ENCODE data around the gene MTA3. TPM values are rescaled to one million over a fixed set of nuclear protein-coding genes. Genes with fewer than 3 reads are reported as not detected.

Gene MTA3
- total RNA-seq, 3 donors from 2014 or later: 11.5 to 18.3 (median 13.5) TPM

- DNase-seq: no peak
- no peak overlapping the region for H3K4me3 Mint-ChIP-seq
- no peaks in the 10 kb centered on the region for H3K9me3 Mint-ChIP-seq
- no peak for ATAC-seq
- H3K27me3 Mint-ChIP-seq (ENCODE audit: low read depth): peaks cover 37% of the 10 kb centered on the region
- H3K36me3 Mint-ChIP-seq (ENCODE audit: insufficient read depth): no peaks in the 10 kb centered on the region
- H3K4me1 Mint-ChIP-seq (ENCODE audit: low read depth): peaks cover 12% of the 10 kb centered on the region
These were observed 219.5 kb downstream of the MTA3 start for GRCh38 chr2:42787788-42788477.

GRCh38 chr2:42788478-42788793 lies 220.0 kb downstream of the MTA3 start:
- H3K4me3 Mint-ChIP-seq: no peak overlapping the region
- H3K4me1 Mint-ChIP-seq (ENCODE audit: low read depth): peaks cover 14% of the 10 kb centered on the region
- peaks cover 40% of the 10 kb centered on the region for H3K27me3 Mint-ChIP-seq (ENCODE audit: low read depth)
- H3K9me3 Mint-ChIP-seq: no peaks in the 10 kb centered on the region
- DNase-seq: no peak
- no peak for ATAC-seq
- H3K36me3 Mint-ChIP-seq (ENCODE audit: insufficient read depth): no peaks in the 10 kb centered on the region

- Mint-ChIP-seq H3K27me3 (ENCODE audit: low read depth) (peaks cover 45% of the 10 kb centered on the region), H3K4me1 (ENCODE audit: low read depth) (peaks cover 19% of the 10 kb centered on the region), H3K36me3 (ENCODE audit: insufficient read depth) (no peaks in the 10 kb centered on the region), H3K9me3 (no peaks in the 10 kb centered on the region), H3K4me3 (no peak overlapping the region)
- no peak for ATAC-seq
- no peak for DNase-seq
These were observed 220.4 kb downstream of the MTA3 start for GRCh38 chr2:42788882-42789281.

- no peaks in the 10 kb centered on the region for H3K9me3 Mint-ChIP-seq
- H3K27me3 Mint-ChIP-seq (ENCODE audit: low read depth): peaks cover 51% of the 10 kb centered on the region
- H3K36me3 Mint-ChIP-seq (ENCODE audit: insufficient read depth): no peaks in the 10 kb centered on the region
- no peak overlapping the region for H3K4me3 Mint-ChIP-seq
- ATAC-seq: no peak
- peaks cover 21% of the 10 kb centered on the region for H3K4me1 Mint-ChIP-seq (ENCODE audit: low read depth)
- no peak for DNase-seq
These were observed 221.3 kb downstream of the MTA3 start for GRCh38 chr2:42789751-42790150.

GRCh38 chr2:42791606-42792005 lies 223.2 kb downstream of the MTA3 start:
- DNase-seq (no peak), ATAC-seq (no peak)
- Mint-ChIP-seq H3K9me3 (no peaks in the 10 kb centered on the region), H3K4me1 (ENCODE audit: low read depth) (peaks cover 30% of the 10 kb centered on the region), H3K27me3 (ENCODE audit: low read depth) (peaks cover 51% of the 10 kb centered on the region), H3K4me3 (peak overlapping the region; percentile 20), H3K36me3 (ENCODE audit: insufficient read depth) (peaks cover 1% of the 10 kb centered on the region)

GRCh38 chr2:42792087-42792582 lies 223.7 kb downstream of the MTA3 start:
- no peaks in the 10 kb centered on the region for H3K9me3 Mint-ChIP-seq
- peaks cover 1% of the 10 kb centered on the region for H3K36me3 Mint-ChIP-seq (ENCODE audit: insufficient read depth)
- peak; percentile 49 to 63 for ATAC-seq
- H3K4me1 Mint-ChIP-seq (ENCODE audit: low read depth): peaks cover 30% of the 10 kb centered on the region
- DNase-seq: no peak
- peak overlapping the region; percentile 77 for H3K4me3 Mint-ChIP-seq
- peaks cover 49% of the 10 kb centered on the region for H3K27me3 Mint-ChIP-seq (ENCODE audit: low read depth)

- peaks cover 30% of the 10 kb centered on the region for H3K4me1 Mint-ChIP-seq (ENCODE audit: low read depth)
- H3K4me3 Mint-ChIP-seq: peak within 1 kb of the TSS; percentile 77
- H3K36me3 Mint-ChIP-seq (ENCODE audit: insufficient read depth): peaks cover 1% of the 10 kb centered on the region
- DNase-seq (no peak), ATAC-seq (peak; percentile 69 to 71)
- H3K27me3 Mint-ChIP-seq (ENCODE audit: low read depth): peaks cover 48% of the 10 kb centered on the region
- H3K9me3 Mint-ChIP-seq: no peaks in the 10 kb centered on the region
These were observed 224.3 kb downstream of the MTA3 start, which contains the start of gene HAAO for GRCh38 chr2:42792583-42793333. TSS of gene HAAO (minus strand) at chr2:42792583. CDS start at chr2:42792536, 47 bp downstream.

- Mint-ChIP-seq H3K36me3 (ENCODE audit: insufficient read depth) (peaks cover 1% of the 10 kb centered on the region), H3K4me3 (peak overlapping the region; percentile 56), H3K9me3 (no peaks in the 10 kb centered on the region), H3K27me3 (ENCODE audit: low read depth) (peaks cover 46% of the 10 kb centered on the region), H3K4me1 (ENCODE audit: low read depth) (peaks cover 30% of the 10 kb centered on the region)
- ATAC-seq (peak; percentile 7 to 14), DNase-seq (no peak)
These were observed 225.2 kb downstream of the MTA3 start for GRCh38 chr2:42793334-42794270.

- Mint-ChIP-seq H3K27me3 (ENCODE audit: low read depth) (peaks cover 43% of the 10 kb centered on the region), H3K36me3 (ENCODE audit: insufficient read depth) (peaks cover 1% of the 10 kb centered on the region), H3K9me3 (no peaks in the 10 kb centered on the region), H3K4me3 (no peak overlapping the region), H3K4me1 (ENCODE audit: low read depth) (peaks cover 30% of the 10 kb centered on the region)
- DNase-seq (no peak), ATAC-seq (no peak)
These were observed 226.0 kb downstream of the MTA3 start for GRCh38 chr2:42794271-42795046.

- no peak overlapping the region for H3K4me3 Mint-ChIP-seq
- H3K27me3 Mint-ChIP-seq (ENCODE audit: low read depth): peaks cover 35% of the 10 kb centered on the region
- H3K36me3 Mint-ChIP-seq (ENCODE audit: insufficient read depth): peaks cover 1% of the 10 kb centered on the region
- ATAC-seq (no peak), DNase-seq (no peak)
- no peaks in the 10 kb centered on the region for H3K9me3 Mint-ChIP-seq
- peaks cover 30% of the 10 kb centered on the region for H3K4me1 Mint-ChIP-seq (ENCODE audit: low read depth)
These were observed 226.8 kb downstream of the MTA3 start for GRCh38 chr2:42795275-42795674.

GRCh38 chr2:42795841-42796301 lies 227.4 kb downstream of the MTA3 start:
- H3K4me3 Mint-ChIP-seq: no peak overlapping the region
- peaks cover 1% of the 10 kb centered on the region for H3K36me3 Mint-ChIP-seq (ENCODE audit: insufficient read depth)
- H3K4me1 Mint-ChIP-seq (ENCODE audit: low read depth): peaks cover 32% of the 10 kb centered on the region
- no peak for DNase-seq
- no peaks in the 10 kb centered on the region for H3K9me3 Mint-ChIP-seq
- no peak for ATAC-seq
- peaks cover 30% of the 10 kb centered on the region for H3K27me3 Mint-ChIP-seq (ENCODE audit: low read depth)

- H3K9me3 Mint-ChIP-seq: no peaks in the 10 kb centered on the region
These were observed 228.2 kb downstream of the MTA3 start for GRCh38 chr2:42796427-42797248.

GRCh38 chr2:42797281-42797680 lies 228.8 kb downstream of the MTA3 start:
- ATAC-seq: no peak
- no peak overlapping the region for H3K4me3 Mint-ChIP-seq
- H3K36me3 Mint-ChIP-seq (ENCODE audit: insufficient read depth): peaks cover 1% of the 10 kb centered on the region
- H3K9me3 Mint-ChIP-seq: no peaks in the 10 kb centered on the region
- H3K4me1 Mint-ChIP-seq (ENCODE audit: low read depth): peaks cover 20% of the 10 kb centered on the region
- DNase-seq: no peak
- peaks cover 25% of the 10 kb centered on the region for H3K27me3 Mint-ChIP-seq (ENCODE audit: low read depth)

More at GRCh38 chr2:42796427-42797248, 228.2 kb downstream of the MTA3 start:
- Mint-ChIP-seq H3K4me3 (no peak overlapping the region), H3K4me1 (ENCODE audit: low read depth) (peaks cover 25% of the 10 kb centered on the region), H3K36me3 (ENCODE audit: insufficient read depth) (peaks cover 1% of the 10 kb centered on the region), H3K27me3 (ENCODE audit: low read depth) (peaks cover 27% of the 10 kb centered on the region)
- ATAC-seq: peak in 1 of 2 donors; percentile 48
- DNase-seq: no peak
